Brain microvascular endothelial cell (primary cell): Measurements from ENCODE around the gene MBNL1.

Source experiments
- DNase-seq: peaks from one replicate; pipeline ENCODE4 v3.0.0-alpha.2; 2020
- H3K27ac ChIP-seq: fragments of 250-450 bp; sonication (Bioruptor Pico); 2 replicates; pipeline ENCODE4 v1.5.1; 2020; ENCODE audit warnings: mild to moderate bottlenecking, moderate library complexity
- H3K27me3 ChIP-seq: fragments of 250-450 bp; sonication (Bioruptor Pico); replicated peaks from 2 replicates; pipeline ENCODE4 v1.5.1; 2020; ENCODE audit warnings: mild to moderate bottlenecking
- H3K36me3 ChIP-seq: fragments of 250-450 bp; sonication (Bioruptor Pico); replicated peaks from 2 replicates; pipeline ENCODE4 v1.5.1; 2020; ENCODE audit warnings: mild to moderate bottlenecking
- H3K4me3 ChIP-seq: 2 replicates; pipeline ENCODE4 v1.5.1; 2011; ENCODE audit warnings: low read depth, mild to moderate bottlenecking, control low read depth, low read length, moderate library complexity
- CTCF ChIP-seq: IDR thresholded peaks from 2 replicates; pipeline ENCODE4 v1.5.1; 2011; ENCODE audit warnings: low read depth, mild to moderate bottlenecking, moderate library complexity, low read length, control low read depth, inconsistent platforms; ENCODE audit errors: missing control alignments
- in situ Hi-C: cut with HindIII; loops from 2 replicates; pipeline ENCODE4 v1.10.0; 2017; ENCODE audit warnings: low sequenced_read_pairs, low pct_ligation_motif_present

MBNL1 gene

GRCh38 chr3:152227027-152227426 is 41.7 kb upstream of the MBNL1 start:
- Histone ChIP-seq H3K36me3 (no peaks in the 10 kb centered on the region), H3K4me3 (no peak overlapping the region), H3K27me3 (no peaks in the 10 kb centered on the region), H3K27ac (no peak overlapping the region)
- no peak for DNase-seq
- in situ Hi-C loops, result no loop called here
- TF ChIP-seq CTCF, result no peak

GRCh38 chr3:152229692-152230091 is 39.0 kb upstream of the MBNL1 start:
- Histone ChIP-seq H3K27ac (no peak overlapping the region), H3K36me3 (no peaks in the 10 kb centered on the region), H3K27me3 (no peaks in the 10 kb centered on the region), H3K4me3 (no peak overlapping the region)
- TF ChIP-seq CTCF, result no peak
- in situ Hi-C loops, result no loop called here
- no peak for DNase-seq

- H3K27me3 ChIP-seq, result no peaks in the 10 kb centered on the region
- DNase-seq, result no peak
- no peak overlapping the region for H3K27ac ChIP-seq
- no peak for TF ChIP-seq CTCF
- no peaks in the 10 kb centered on the region for H3K36me3 ChIP-seq
- in situ Hi-C loops, result no loop called here
- no peak overlapping the region for H3K4me3 ChIP-seq
These were observed 38.4 kb upstream of the MBNL1 start for GRCh38 chr3:152230370-152230769.

GRCh38 chr3:152232001-152232400 is 36.7 kb upstream of the MBNL1 start:
- no peak overlapping the region for H3K27ac ChIP-seq
- no peak for DNase-seq
- TF ChIP-seq CTCF, result no peak
- no peak overlapping the region for H3K4me3 ChIP-seq
- no peaks in the 10 kb centered on the region for H3K27me3 ChIP-seq
- in situ Hi-C loops, result no loop called here
- no peaks in the 10 kb centered on the region for H3K36me3 ChIP-seq

- Histone ChIP-seq H3K27me3 (no peaks in the 10 kb centered on the region), H3K36me3 (no peaks in the 10 kb centered on the region), H3K4me3 (no peak overlapping the region), H3K27ac (no peak overlapping the region)
- TF ChIP-seq CTCF, result no peak
- in situ Hi-C loops, result no loop called here
- DNase-seq, result no peak
These were observed 36.0 kb upstream of the MBNL1 start for GRCh38 chr3:152232679-152233078.

- in situ Hi-C loops, result no loop called here
- TF ChIP-seq CTCF, result no peak
- no peak overlapping the region for H3K27ac ChIP-seq
These were observed 33.9 kb upstream of the MBNL1 start for GRCh38 chr3:152234657-152235375.

More at GRCh38 chr3:152234657-152235375, 33.9 kb upstream of the MBNL1 start:
- Histone ChIP-seq H3K27me3 (no peaks in the 10 kb centered on the region), H3K4me3 (no peak overlapping the region), H3K36me3 (no peaks in the 10 kb centered on the region)
- DNase-seq, result no peak
